ENCODE data around the gene XRCC5.

DNA sequence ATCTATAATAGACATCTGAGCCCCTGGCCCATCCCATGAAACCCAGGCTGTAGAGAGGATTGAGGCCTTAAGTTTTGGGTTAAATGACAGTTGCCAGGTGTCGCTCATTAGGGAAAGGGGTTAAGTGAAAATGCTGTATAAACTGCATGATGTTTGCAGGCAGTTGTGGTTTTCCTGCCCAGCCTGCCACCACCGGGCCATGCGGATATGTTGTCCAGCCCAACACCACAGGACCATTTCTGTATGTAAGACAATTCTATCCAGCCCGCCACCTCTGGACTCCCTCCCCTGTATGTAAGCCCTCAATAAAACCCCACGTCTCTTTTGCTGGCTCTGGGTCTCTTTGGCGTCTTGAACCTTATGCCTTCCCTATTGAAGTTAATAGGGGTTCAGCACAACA is 110.7 kb downstream of the XRCC5 start:
- no peak for TF ChIP-seq EZH2 (IDR thresholded peaks at IDR 0.05; ENCODE audit: low read length)
- TF ChIP-seq, protein P1, sequence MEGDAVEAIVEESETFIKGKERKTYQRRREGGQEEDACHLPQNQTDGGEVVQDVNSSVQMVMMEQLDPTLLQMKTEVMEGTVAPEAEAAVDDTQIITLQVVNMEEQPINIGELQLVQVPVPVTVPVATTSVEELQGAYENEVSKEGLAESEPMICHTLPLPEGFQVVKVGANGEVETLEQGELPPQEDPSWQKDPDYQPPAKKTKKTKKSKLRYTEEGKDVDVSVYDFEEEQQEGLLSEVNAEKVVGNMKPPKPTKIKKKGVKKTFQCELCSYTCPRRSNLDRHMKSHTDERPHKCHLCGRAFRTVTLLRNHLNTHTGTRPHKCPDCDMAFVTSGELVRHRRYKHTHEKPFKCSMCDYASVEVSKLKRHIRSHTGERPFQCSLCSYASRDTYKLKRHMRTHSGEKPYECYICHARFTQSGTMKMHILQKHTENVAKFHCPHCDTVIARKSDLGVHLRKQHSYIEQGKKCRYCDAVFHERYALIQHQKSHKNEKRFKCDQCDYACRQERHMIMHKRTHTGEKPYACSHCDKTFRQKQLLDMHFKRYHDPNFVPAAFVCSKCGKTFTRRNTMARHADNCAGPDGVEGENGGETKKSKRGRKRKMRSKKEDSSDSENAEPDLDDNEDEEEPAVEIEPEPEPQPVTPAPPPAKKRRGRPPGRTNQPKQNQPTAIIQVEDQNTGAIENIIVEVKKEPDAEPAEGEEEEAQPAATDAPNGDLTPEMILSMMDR (optimal IDR thresholded peaks at IDR 0.05 in 1 of 3, IDR thresholded peaks at IDR 0.05 in 1 of 3, conservative IDR thresholded peaks at IDR 0.05 in 1 of 3; ENCODE audit: extremely low read depth in 1 of 3, insufficient read depth in 2 of 3, low read length in 3 of 3), result no peak
